Astrocyte of the cerebellum (primary cell): ENCODE results near the gene RASA3.
"Not testable (repeated sequence)": the region's sequence is repeated elsewhere in the genome, so short reads cannot be mapped to it uniquely, and the experiment has no call there.

Experiments
- DNase-seq: peaks from one replicate; pipeline ENCODE4 v3.0.0-alpha.2; 2011; ENCODE audit warnings: low read depth
- H3K4me3 ChIP-seq: 2 replicates; pipeline ENCODE4 v1.5.1; 2011; ENCODE audit warnings: mild to moderate bottlenecking, low read depth, low read length, moderate library complexity
- CTCF ChIP-seq: IDR thresholded peaks from 2 replicates; pipeline ENCODE4 v1.5.1; 2012; ENCODE audit warnings: low read length, low read depth, moderate library complexity, mild to moderate bottlenecking; ENCODE audit errors: missing control alignments
- in situ Hi-C: cut with HindIII; loops from 2 replicates; pipeline ENCODE4 v1.10.0; 2017; ENCODE audit warnings: low sequenced_read_pairs

The RASA3 gene

GRCh38 chr13:114121031-114121430 is 11.4 kb downstream of the RASA3 start:
- H3K4me3 ChIP-seq, result no peak overlapping the region
- DNase-seq, result no peak
- in situ Hi-C loops, result no loop called here
- no peak for TF ChIP-seq CTCF

DNA sequence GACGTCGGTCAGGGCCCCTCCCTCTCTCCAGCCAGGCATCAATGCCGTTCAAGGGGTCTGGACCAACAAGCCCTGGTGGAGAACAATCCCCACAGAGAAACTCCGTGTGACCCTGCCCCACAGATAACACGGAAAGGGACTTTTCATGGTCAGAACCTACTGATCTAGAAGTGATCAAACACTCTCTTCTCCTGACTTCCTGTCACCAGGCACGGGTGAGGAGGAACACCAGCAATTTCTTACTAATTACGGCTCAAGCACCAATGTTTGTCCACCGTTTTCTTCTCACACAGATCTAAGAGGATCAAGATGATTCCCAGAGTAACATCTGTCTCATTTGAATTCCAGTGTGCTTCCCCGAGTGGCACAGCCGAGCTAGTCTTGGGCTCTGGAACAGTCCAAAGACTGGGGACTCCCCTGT is 11.8 kb downstream of the RASA3 start:
- TF ChIP-seq CTCF, result no peak
- in situ Hi-C loops, result no loop called here
- no peak overlapping the region for H3K4me3 ChIP-seq
- no peak for DNase-seq

GRCh38 chr13:114119196-114119595 is 13.2 kb downstream of the RASA3 start:
- H3K4me3 ChIP-seq, result no peak overlapping the region
- no peak for TF ChIP-seq CTCF
- DNase-seq, result peak; percentile 83
- in situ Hi-C loops, result no loop called here

- in situ Hi-C loops, result no loop called here
- no peak for DNase-seq
- H3K4me3 ChIP-seq, result no peak overlapping the region
- TF ChIP-seq CTCF, result no peak
Observed at GRCh38 chr13:114118511-114119123, 13.8 kb downstream of the RASA3 start.

GRCh38 chr13:114118086-114118485 is 14.3 kb downstream of the RASA3 start:
- in situ Hi-C loops, result no loop called here
- no peak for TF ChIP-seq CTCF
- no peak overlapping the region for H3K4me3 ChIP-seq
- DNase-seq, result no peak

- in situ Hi-C loops, DNase-seq, H3K4me3 ChIP-seq: not testable (repeated sequence)
Observed at GRCh38 chr13:114117341-114117874, 15.0 kb downstream of the RASA3 start.

DNA sequence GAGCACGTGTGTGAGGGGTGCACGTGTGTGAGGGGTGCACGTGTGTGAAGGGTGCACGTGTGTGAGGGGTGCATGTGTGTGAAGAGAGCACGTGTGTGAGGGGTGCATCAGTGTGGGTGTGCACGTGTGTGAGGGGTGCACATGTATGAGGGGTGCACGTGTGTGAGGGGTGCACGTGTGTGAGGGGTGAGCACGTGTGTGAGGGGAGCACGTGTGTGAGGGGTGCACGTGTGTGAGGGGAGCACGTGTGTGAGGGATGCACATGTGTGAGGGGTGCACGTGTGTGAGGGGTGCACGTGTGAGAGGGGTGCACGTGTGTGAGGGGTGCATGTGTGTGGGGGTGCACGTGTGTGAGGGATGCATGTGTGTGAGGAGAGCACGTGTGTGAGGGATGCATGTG is 15.7 kb downstream of the RASA3 start:
- no peak overlapping the region for H3K4me3 ChIP-seq
- TF ChIP-seq CTCF, result no peak
- in situ Hi-C loops, result no loop called here
- DNase-seq, result no peak
